ENCODE measurements around the gene CARD10. TPM values are rescaled to one million over a fixed set of nuclear protein-coding genes. Genes with fewer than 3 reads are reported as not detected.

Gene CARD10
- total RNA-seq, 1 experiment from 2014 or later: 63.9 TPM

- ChIA-PET POLR2A (ENCODE audit: unreplicated experiment) (no interaction called here), CTCF (interaction anchor here (1.2 kb wide), 1 partner anchor 26 kb away, joined by 6 read pairs; no protein-coding TSS in a partner anchor)
- Histone ChIP-seq H3K36me3 (ENCODE audit: low read depth) (no peaks in the 10 kb centered on the region), H4K20me1 (ENCODE audit: insufficient read depth) (no peaks in the 10 kb centered on the region), H2AFZ (no peak overlapping the region), H3K9me2 (ENCODE audit: insufficient read depth) (no peaks in the 10 kb centered on the region), H3K79me2 (ENCODE audit: low read depth) (no peaks in the 10 kb centered on the region), H3K27me3 (ENCODE audit: insufficient read depth, low read depth) (no peaks in the 10 kb centered on the region), H3F3A (ENCODE audit: insufficient read depth, low read depth) (peaks cover 35% of the 10 kb centered on the region), H3K27ac (no peak overlapping the region), H3K9me3 (ENCODE audit: insufficient read depth, low read depth) (no peaks in the 10 kb centered on the region), H3K4me2 (no peak overlapping the region), H3K4me1 (replicated peaks; ENCODE audit: insufficient read depth) (peaks cover 30% of the 10 kb centered on the region), H3K4me3 (no peak overlapping the region)
- BruUV-seq (replicated peaks): no TSS peak
- TF ChIP-seq EZH2 (IDR thresholded peaks at IDR 0.05; ENCODE audit: low read depth) (no peak), CTCF (conservative IDR thresholded peaks at IDR 0.05) (peak; percentile 83)
- intact Hi-C loops (cut with micrococcal nuclease; ENCODE audit: unreplicated experiment): no loop called here
- DNase-seq: no peak
These were observed 20.8 kb downstream of the CARD10 start for GRCh38 chr22:37498289-37498909.

- DNase-seq: peak; percentile 56 to 61
- Histone ChIP-seq H2AFZ (no peak overlapping the region), H3K36me3 (ENCODE audit: low read depth) (no peaks in the 10 kb centered on the region), H3K27ac (no peak overlapping the region), H3K79me2 (ENCODE audit: low read depth) (no peaks in the 10 kb centered on the region), H4K20me1 (ENCODE audit: insufficient read depth) (0 out of 2 replicates have a peak, but pooled peaks cover 3% of the 10 kb centered on the region), H3K4me3 (no peak overlapping the region), H3K4me2 (0 out of 2 replicates have a peak overlapping the region, but pooled peaks have one; percentile 9), H3K27me3 (ENCODE audit: insufficient read depth, low read depth) (no peaks in the 10 kb centered on the region), H3K9me2 (ENCODE audit: insufficient read depth) (no peaks in the 10 kb centered on the region), H3K9me3 (ENCODE audit: insufficient read depth, low read depth) (no peaks in the 10 kb centered on the region), H3F3A (ENCODE audit: insufficient read depth, low read depth) (peaks cover 31% of the 10 kb centered on the region; the same call in 1 of the 2 replicates), H3K4me1 (replicated peaks; ENCODE audit: insufficient read depth) (peaks cover 18% of the 10 kb centered on the region)
- ChIA-PET POLR2A (ENCODE audit: unreplicated experiment) (interaction anchor here (0.6 kb wide), 1 partner anchor 68 kb away, joined by 4 read pairs; no protein-coding TSS in a partner anchor), CTCF (interaction anchor here (0.6 to 1.2 kb wide), 5 partner anchors 14 to 477 kb away, joined by 3 to 6 read pairs (median 3); no protein-coding TSS in a partner anchor)
- TF ChIP-seq CTCF (conservative IDR thresholded peaks at IDR 0.05) (no peak), EZH2 (IDR thresholded peaks at IDR 0.05; ENCODE audit: low read depth) (no peak)
- intact Hi-C loops (cut with micrococcal nuclease; ENCODE audit: unreplicated experiment): no loop called here
- no TSS peak for BruUV-seq (replicated peaks)
These were observed 22.1 kb downstream of the CARD10 start for GRCh38 chr22:37497062-37497599.

- H3K4me3 ChIP-seq: no peak overlapping the region
- peaks cover 13% of the 10 kb centered on the region for H3K4me1 ChIP-seq (replicated peaks; ENCODE audit: insufficient read depth)
- CTCF ChIA-PET: no interaction called here
- H4K20me1 ChIP-seq (ENCODE audit: insufficient read depth): 0 out of 2 replicates have a peak, but pooled peaks cover 3% of the 10 kb centered on the region
- no peak for DNase-seq
- no peaks in the 10 kb centered on the region for H3K9me2 ChIP-seq (ENCODE audit: insufficient read depth)
- POLR2A ChIA-PET (ENCODE audit: unreplicated experiment): no interaction called here
- peaks cover 26% of the 10 kb centered on the region; the same call in 1 of the 2 replicates for H3F3A ChIP-seq (ENCODE audit: insufficient read depth, low read depth)
- no peaks in the 10 kb centered on the region for H3K79me2 ChIP-seq (ENCODE audit: low read depth)
- H3K27ac ChIP-seq: no peak overlapping the region
- intact Hi-C loops (cut with micrococcal nuclease; ENCODE audit: unreplicated experiment): no loop called here
- H3K36me3 ChIP-seq (ENCODE audit: low read depth): no peaks in the 10 kb centered on the region
- TF ChIP-seq CTCF (conservative IDR thresholded peaks at IDR 0.05): no peak
- TF ChIP-seq EZH2 (IDR thresholded peaks at IDR 0.05; ENCODE audit: low read depth): no peak
- 0 out of 2 replicates have a peak overlapping the region, but pooled peaks have one; percentile 9 for H3K4me2 ChIP-seq
- no peak overlapping the region for H2AFZ ChIP-seq
- no TSS peak for BruUV-seq (replicated peaks)
- H3K27me3 ChIP-seq (ENCODE audit: insufficient read depth, low read depth): no peaks in the 10 kb centered on the region
- H3K9me3 ChIP-seq (ENCODE audit: insufficient read depth, low read depth): no peaks in the 10 kb centered on the region
These were observed 22.6 kb downstream of the CARD10 start for GRCh38 chr22:37496651-37497050.
